Testis (tissue), 3 donors: ENCODE measurements around the gene MSL1. TPM values are rescaled to one million over a fixed set of nuclear protein-coding genes. Genes with fewer than 3 reads are reported as not detected.

Experiments used
- DNase-seq: peaks from one replicate; pipeline ENCODE4 v3.0.0-alpha.2; 2019
- H3K27ac ChIP-seq, 2 donors: fragments of 200-600 bp; sonication (generic); one replicate each; pipeline ENCODE4 v1.5.1; 2019
- H3K27me3 ChIP-seq: fragments of 200-600 bp; sonication (generic); one replicate; pipeline ENCODE4 v1.5.1; 2019
- H3K36me3 ChIP-seq: fragments of 200-600 bp; sonication (generic); one replicate; pipeline ENCODE4 v1.5.1; 2017; ENCODE audit warnings: low read depth; ENCODE audit errors: missing control alignments
- H3K4me1 ChIP-seq: fragments of 200-600 bp; sonication (generic); one replicate; pipeline ENCODE4 v1.5.1; 2019
- H3K4me3 ChIP-seq, 2 donors: fragments of 200-600 bp; sonication (generic); one replicate each; pipeline ENCODE4 v1.5.1; 2017 to 2019
- H3K9me3 ChIP-seq: fragments of 200-600 bp; sonication (generic); one replicate; pipeline ENCODE4 v1.5.1; 2017
- POLR2A ChIP-seq: fragments of 450-650 bp; IDR thresholded peaks from one replicate; pipeline ENCODE4 v1.6.1; 2017; ENCODE audit warnings: antibody characterized with exemption, mild to moderate bottlenecking, moderate library complexity
- WGBS, 2 donors: methylation state at CpG; one replicate each; pipeline ENCODE4 v1.1.5; 2018; 5-methylcytosine and 5-hydroxymethylcytosine counted together
- intact Hi-C: fragments of 100-400 bp; cut with DNase I; formaldehyde crosslinking; loops from one replicate; pipeline ENCODE4 v1.15.1; 2023; ENCODE audit warnings: low total_unique reads
- polyA plus RNA-seq: library from polyadenylated mRNA; stranded (reverse); fragments of 350-450 nt; fragmentation: Illumina TruSeq; extraction: RNeasy Lipid Tissue Mini Kit (QIAGEN cat#74804); gene quantifications from one replicate; pipeline ENCODE4 v1.2.3, GENCODE V29; 2014; ENCODE audit warnings: low read depth, low replicate concordance; ENCODE audit not compliant: insufficient read depth
- total RNA-seq, 2 donors: library from RNA; depleted of rRNA; stranded (reverse); fragments of >200 nt; gene quantifications; one replicate each; pipeline ENCODE4 v1.2.3, GENCODE V29; 2016
- TF ChIP-seq, protein P1 (sequence below), 3 experiments: fragments of 450-650 bp in 2 of 3; fragments of 200-600 bp in 1 of 3; sonication (generic) in 1 of 3; IDR thresholded peaks; one replicate each; pipeline ENCODE4 v1.5.1; 2016 to 2019; ENCODE audit warnings: antibody characterized with exemption in 3 of 3, mild to moderate bottlenecking in 2 of 3, moderate library complexity in 1 of 3

MSL1 gene
- total and polyA plus RNA-seq, 3 donors from 2014 or later = 129 to 161 (median 157) TPM

DNA sequence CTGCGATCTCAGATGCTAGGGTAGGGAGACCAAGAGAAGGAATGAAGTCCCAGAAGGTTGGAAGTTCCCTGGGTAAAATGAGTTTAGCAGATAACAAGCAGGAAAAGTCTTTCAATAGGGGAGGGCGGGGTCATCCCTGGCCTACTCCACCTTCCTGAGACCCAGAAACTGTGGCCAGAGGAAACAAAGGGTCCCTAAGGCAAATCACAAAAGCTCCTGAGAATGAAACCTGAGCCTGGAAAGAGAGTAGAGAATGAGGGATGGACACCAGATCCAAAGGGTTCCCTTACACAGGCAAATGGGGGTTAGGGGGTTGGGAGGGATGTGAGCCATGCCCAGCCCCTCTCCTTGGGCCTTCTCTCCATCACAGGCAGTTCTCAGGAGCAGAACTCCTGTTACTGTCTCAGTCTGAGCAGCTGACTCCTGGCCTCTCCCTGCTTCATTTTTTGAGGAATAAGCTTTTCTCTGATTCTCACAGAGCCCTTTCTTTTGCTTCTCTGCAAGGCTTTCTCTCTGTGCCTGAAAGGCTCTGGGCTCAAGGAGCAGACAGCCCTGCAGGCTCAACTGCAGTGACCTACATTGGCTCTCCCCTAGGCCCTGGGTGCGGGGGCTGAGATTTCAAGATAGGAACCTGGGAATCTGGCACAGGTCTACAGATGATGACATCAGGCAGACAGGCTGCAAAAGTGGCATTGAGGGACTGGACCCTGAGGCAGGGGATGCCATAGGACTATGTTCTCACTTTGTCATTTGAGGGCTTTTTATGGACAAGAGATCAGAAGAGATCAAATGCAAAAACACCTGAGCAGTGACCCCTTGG is 11.5 kb upstream of the MSL1 start:
- Histone ChIP-seq H3K27me3 (no peaks in the 10 kb centered on the region), H3K4me1 (peaks cover 89% of the 10 kb centered on the region), H3K9me3 (no peaks in the 10 kb centered on the region), H3K36me3 (no peaks in the 10 kb centered on the region), H3K4me3 (no peak overlapping the region), H3K27ac (peak overlapping the region; percentile 93 to 99)
- 69 to 74% methylated on average over 3 of the region's 3 CpGs for WGBS, 2 donors
- intact Hi-C loops = no loop called here
- TF ChIP-seq, protein P1, sequence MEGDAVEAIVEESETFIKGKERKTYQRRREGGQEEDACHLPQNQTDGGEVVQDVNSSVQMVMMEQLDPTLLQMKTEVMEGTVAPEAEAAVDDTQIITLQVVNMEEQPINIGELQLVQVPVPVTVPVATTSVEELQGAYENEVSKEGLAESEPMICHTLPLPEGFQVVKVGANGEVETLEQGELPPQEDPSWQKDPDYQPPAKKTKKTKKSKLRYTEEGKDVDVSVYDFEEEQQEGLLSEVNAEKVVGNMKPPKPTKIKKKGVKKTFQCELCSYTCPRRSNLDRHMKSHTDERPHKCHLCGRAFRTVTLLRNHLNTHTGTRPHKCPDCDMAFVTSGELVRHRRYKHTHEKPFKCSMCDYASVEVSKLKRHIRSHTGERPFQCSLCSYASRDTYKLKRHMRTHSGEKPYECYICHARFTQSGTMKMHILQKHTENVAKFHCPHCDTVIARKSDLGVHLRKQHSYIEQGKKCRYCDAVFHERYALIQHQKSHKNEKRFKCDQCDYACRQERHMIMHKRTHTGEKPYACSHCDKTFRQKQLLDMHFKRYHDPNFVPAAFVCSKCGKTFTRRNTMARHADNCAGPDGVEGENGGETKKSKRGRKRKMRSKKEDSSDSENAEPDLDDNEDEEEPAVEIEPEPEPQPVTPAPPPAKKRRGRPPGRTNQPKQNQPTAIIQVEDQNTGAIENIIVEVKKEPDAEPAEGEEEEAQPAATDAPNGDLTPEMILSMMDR (IDR thresholded peaks at IDR 0.05) = no peak
- TF ChIP-seq POLR2A = no peak
- DNase-seq = no peak

DNA sequence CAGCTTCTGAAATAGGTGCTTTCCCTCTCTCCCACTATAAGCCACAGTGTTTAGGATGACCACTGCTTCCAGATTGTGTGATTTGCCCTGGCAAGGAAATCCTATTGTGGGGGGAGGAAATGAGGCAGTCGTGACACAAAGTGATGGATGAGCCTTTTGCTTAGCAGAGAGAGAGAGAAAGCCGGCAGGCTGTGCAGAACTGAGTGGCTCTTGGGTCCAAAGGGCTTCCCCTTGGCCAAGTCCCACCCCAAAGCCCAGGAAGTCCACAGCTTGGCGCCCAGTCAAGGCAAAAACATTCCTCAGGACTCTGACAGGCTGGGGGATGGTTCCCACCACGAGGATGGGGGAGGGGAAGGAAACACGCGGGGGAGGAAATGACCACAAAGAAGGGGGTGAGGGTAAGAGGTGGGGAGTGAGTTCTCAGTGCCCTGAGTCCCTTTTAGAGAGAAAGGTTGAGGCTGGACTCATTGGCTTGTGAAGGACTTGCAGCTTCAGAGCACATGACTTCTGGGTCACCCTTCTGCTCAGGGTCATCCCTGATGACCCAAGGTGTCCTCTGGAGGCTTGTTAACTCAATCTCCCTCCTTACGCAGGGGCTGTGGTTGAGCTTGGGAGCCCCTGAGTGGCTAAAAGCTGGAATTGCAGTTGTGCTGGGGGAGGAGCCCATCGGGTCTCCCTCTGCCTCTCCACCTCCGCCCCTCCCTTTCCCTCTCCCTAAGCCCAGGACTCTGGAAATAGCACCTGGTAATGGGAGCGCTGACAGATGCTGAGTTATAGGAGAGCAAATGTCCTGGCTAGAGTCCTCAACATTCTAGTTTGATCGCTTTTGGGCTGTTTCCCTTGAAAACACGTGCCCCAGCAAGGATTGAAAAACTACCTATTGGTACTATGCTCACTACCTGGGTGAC is 10.3 kb upstream of the MSL1 start:
- peak overlapping the region; percentile 93 to 99 for H3K27ac ChIP-seq
- no peak for TF ChIP-seq POLR2A
- TF ChIP-seq, protein P1 (IDR thresholded peaks at IDR 0.05) = peak; percentile 82 to 89 (median 88)
- no peaks in the 10 kb centered on the region for H3K36me3 ChIP-seq
- 8 to 9% methylated on average over 12 of the region's 12 CpGs for WGBS, 2 donors
- DNase-seq = peak; percentile 92
- intact Hi-C loops = no loop called here
- H3K27me3 ChIP-seq = no peaks in the 10 kb centered on the region
- H3K4me1 ChIP-seq = peaks cover 77% of the 10 kb centered on the region
- no peak overlapping the region for H3K4me3 ChIP-seq
- H3K9me3 ChIP-seq = no peaks in the 10 kb centered on the region

DNA sequence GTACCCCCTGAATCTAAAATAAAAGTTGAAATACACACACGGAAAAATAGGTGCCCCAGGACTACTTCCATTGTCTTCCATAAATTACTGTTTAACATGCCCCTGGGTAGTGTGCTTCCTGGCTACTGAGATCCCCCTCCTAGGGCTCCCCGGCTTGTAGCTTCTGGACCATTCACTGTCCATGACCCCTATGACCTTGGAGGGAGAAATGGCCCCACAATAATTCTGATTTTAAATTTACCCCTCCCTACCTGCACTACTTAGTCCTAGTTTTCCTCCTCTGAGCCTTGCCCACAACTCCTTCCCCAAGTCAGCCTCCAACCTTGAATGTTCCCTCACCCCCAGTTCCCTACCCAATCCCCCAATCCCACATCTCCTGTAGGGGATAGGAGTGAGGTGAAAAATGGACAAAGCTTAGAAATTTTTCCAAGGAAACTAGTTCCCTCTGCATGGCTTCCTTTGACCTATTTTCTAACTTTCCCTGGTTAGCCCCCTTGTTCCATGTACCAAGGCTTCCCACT is 9.5 kb upstream of the MSL1 start:
- no peak for TF ChIP-seq POLR2A
- TF ChIP-seq, protein P1 (IDR thresholded peaks at IDR 0.05) = no peak
- intact Hi-C loops = no loop called here
- H3K27me3 ChIP-seq = no peaks in the 10 kb centered on the region
- H3K4me3 ChIP-seq = no peak overlapping the region
- 20 to 46% methylated on average over 2 of the region's 2 CpGs for WGBS, 2 donors
- H3K27ac ChIP-seq = peak overlapping the region; percentile 93 to 99
- H3K9me3 ChIP-seq = no peaks in the 10 kb centered on the region
- H3K4me1 ChIP-seq = peaks cover 69% of the 10 kb centered on the region
- H3K36me3 ChIP-seq = no peaks in the 10 kb centered on the region
- no peak for DNase-seq

DNA sequence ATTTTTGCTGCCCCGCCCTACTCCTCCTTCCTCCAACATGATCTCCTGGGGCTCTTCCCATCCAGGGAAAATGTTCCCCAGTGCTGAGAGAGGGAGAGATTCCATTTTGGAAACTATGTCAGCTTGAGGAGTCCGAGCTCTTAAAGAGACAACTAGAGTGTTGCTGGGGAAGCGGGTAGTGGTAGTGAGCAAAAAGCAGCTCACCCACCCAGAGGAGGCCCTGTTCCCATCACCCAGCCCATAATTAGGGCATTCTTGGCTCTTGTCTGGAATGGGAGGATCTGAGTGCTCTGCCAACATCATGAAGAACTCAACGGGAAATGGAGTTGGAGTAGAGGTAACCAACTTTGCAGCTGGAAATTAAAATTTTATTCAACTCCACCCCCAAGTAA is 9.1 kb upstream of the MSL1 start:
- peaks cover 65% of the 10 kb centered on the region for H3K4me1 ChIP-seq
- WGBS, 2 donors = 41 to 49% methylated on average over 4 of the region's 4 CpGs
- TF ChIP-seq, protein P1 (IDR thresholded peaks at IDR 0.05) = no peak
- no peak for TF ChIP-seq POLR2A
- intact Hi-C loops = no loop called here
- peak overlapping the region; percentile 93 to 99 for H3K27ac ChIP-seq
- H3K27me3 ChIP-seq = no peaks in the 10 kb centered on the region
- H3K9me3 ChIP-seq = no peaks in the 10 kb centered on the region
- H3K36me3 ChIP-seq = no peaks in the 10 kb centered on the region
- DNase-seq = no peak
- no peak overlapping the region for H3K4me3 ChIP-seq
